Measurements from ENCODE around the gene PRSS2. TPM values are rescaled to one million over a fixed set of nuclear protein-coding genes. Genes with fewer than 3 reads are reported as not detected.

PRSS2 gene
- not detected for total RNA-seq

DNA sequence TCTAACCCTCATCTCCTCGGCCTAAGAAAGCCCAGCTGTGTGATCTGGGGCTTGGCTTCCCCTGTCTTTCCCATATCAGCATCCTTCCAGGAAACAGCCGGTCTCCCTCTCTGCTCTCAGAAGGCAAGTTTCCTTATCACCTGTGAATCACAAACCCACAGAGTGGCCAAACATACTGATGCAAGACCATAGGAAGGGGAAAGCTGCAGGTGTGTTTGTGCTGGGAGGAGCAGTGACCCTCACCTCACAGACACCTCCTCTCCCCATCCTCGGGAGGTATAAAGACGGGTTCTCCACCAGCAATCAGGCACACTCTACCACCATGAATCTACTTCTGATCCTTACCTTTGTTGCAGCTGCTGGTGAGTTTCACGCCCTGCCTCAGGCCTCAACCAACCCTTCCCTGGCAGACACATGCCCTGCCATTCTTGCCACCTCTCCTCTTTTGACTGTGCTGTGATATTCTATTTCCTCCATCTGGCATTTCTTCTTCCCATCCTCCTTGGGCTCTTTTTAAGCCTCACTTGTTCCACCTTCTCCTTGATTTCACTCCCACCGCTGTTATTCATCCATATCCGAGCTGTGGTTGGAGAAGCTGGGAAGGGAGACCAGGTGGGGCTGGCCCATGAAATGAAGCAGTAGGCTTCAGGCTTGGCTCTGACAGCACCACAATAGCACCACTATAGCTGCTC lies at the start of gene PRSS2:
PRSS2 (plus strand) TSS at position 310 of the 692 bp plus-strand sequence; CDS start at position 323, 13 bp downstream.
- no peak for TF ChIP-seq POLR2AphosphoS5 (IDR thresholded peaks at IDR 0.05; ENCODE audit: insufficient read depth in 1 of 2, low read depth in 1 of 2)
- TF ChIP-seq, protein P1, sequence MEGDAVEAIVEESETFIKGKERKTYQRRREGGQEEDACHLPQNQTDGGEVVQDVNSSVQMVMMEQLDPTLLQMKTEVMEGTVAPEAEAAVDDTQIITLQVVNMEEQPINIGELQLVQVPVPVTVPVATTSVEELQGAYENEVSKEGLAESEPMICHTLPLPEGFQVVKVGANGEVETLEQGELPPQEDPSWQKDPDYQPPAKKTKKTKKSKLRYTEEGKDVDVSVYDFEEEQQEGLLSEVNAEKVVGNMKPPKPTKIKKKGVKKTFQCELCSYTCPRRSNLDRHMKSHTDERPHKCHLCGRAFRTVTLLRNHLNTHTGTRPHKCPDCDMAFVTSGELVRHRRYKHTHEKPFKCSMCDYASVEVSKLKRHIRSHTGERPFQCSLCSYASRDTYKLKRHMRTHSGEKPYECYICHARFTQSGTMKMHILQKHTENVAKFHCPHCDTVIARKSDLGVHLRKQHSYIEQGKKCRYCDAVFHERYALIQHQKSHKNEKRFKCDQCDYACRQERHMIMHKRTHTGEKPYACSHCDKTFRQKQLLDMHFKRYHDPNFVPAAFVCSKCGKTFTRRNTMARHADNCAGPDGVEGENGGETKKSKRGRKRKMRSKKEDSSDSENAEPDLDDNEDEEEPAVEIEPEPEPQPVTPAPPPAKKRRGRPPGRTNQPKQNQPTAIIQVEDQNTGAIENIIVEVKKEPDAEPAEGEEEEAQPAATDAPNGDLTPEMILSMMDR (IDR thresholded peaks at IDR 0.05), result no peak
- no peak for TF ChIP-seq POLR2A (IDR thresholded peaks at IDR 0.05)
- intact Hi-C loops (cut with DNase I), result no loop called here

DNA sequence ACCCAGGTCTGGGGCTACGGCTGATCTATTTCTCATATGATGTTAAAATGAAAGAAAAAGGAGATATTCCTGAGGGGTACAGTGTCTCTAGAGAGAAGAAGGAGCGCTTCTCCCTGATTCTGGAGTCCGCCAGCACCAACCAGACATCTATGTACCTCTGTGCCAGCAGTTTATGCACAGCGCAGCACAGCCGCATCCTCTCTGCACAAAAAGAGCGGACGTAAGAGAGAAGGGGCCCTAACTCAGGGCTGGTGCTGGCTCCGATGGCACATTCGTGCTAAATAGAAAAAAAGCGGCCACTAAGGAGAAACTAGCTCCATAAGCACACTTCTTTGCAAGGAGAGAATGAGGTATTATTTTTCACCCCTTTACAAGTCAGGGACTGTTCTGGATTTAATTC lies 49.8 kb upstream of the PRSS2 start:
- Histone ChIP-seq H3K9me3 (no peaks in the 10 kb centered on the region), H3K36me3 (no peaks in the 10 kb centered on the region), H3K4me3 (no peak overlapping the region), H3K27me3 (no peaks in the 10 kb centered on the region), H3K27ac (no peak overlapping the region), H3K4me1 (no peaks in the 10 kb centered on the region)
- no peak for DNase-seq (ENCODE audit: extremely low spot score in 2 of 2)
- intact Hi-C loops (cut with DNase I), result no loop called here
- TF ChIP-seq, protein P1 (IDR thresholded peaks at IDR 0.05), result no peak
- no peak for TF ChIP-seq POLR2A (IDR thresholded peaks at IDR 0.05)
- no peak for TF ChIP-seq POLR2AphosphoS5 (IDR thresholded peaks at IDR 0.05; ENCODE audit: insufficient read depth in 1 of 2, low read depth in 1 of 2)

More for the DNA sequence above, at the start of gene PRSS2:
- no peak for DNase-seq (ENCODE audit: extremely low spot score in 2 of 2)
- Histone ChIP-seq H3K27me3 (no peaks in the 10 kb centered on the region), H3K4me3 (no peak within 1 kb of the TSS), H3K36me3 (no peaks in the 10 kb centered on the region), H3K27ac (no peak within 1 kb of the TSS), H3K4me1 (no peaks in the 10 kb centered on the region), H3K9me3 (no peaks in the 10 kb centered on the region)

DNA sequence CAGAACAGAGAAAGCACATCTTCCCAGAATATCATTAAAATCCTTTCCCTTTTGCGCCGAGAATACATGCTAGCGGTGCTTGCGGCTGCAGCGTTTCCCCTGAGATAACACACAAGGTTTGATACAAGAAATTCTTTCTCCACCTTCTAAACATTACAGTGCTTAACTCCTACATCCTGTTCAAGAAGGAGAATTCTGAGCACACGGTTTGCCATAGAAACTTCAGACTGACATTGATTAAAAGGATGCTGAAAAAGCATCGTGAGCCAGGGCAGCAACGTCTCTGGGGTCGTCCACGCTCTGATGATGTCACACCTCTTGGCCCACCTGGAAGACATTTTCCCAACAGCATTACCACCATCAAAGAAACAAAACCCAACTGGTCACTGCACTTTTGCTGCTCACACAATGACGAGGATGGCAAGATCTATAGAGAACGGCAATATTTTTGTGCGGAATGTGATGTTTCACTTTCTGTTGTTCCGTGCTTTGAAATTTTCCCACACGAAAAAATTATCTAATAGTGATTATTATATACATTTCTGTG lies 48.4 kb upstream of the PRSS2 start:
- intact Hi-C loops (cut with DNase I), result no loop called here
- no peak for DNase-seq (ENCODE audit: extremely low spot score in 2 of 2)
- no peak overlapping the region for H3K27ac ChIP-seq
- H3K27me3 ChIP-seq, result no peaks in the 10 kb centered on the region
- H3K4me1 ChIP-seq, result no peaks in the 10 kb centered on the region
- H3K4me3 ChIP-seq, result no peak overlapping the region
- H3K9me3 ChIP-seq, result no peaks in the 10 kb centered on the region
- TF ChIP-seq, protein P1 (IDR thresholded peaks at IDR 0.05), result no peak
- no peak for TF ChIP-seq POLR2AphosphoS5 (IDR thresholded peaks at IDR 0.05; ENCODE audit: insufficient read depth in 1 of 2, low read depth in 1 of 2)
- no peak for TF ChIP-seq POLR2A (IDR thresholded peaks at IDR 0.05)
- no peaks in the 10 kb centered on the region for H3K36me3 ChIP-seq

DNA sequence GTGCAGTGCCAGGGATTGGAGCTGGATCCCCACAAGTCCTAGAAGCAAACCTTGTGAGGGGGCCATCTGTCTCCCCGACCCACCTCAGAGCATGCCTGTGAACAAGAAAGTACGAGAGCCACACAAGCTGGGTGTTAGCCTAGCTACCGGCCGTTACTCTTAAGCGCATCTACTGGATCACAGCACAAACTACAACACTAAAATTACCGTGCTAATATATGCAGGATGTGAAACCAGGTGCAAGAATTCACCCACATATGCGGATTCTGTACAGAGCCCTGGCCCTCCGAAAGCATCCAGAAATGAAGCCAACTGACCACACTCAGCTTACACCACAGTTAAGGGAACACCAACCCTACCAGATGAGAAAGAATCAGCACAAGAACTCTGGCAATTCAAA lies 37.5 kb upstream of the PRSS2 start:
- intact Hi-C loops (cut with DNase I), result no loop called here
- Histone ChIP-seq H3K4me1 (no peaks in the 10 kb centered on the region), H3K36me3 (no peaks in the 10 kb centered on the region), H3K27ac (no peak overlapping the region), H3K9me3 (no peaks in the 10 kb centered on the region), H3K27me3 (no peaks in the 10 kb centered on the region), H3K4me3 (no peak overlapping the region)
- no peak for DNase-seq (ENCODE audit: extremely low spot score in 2 of 2)
- TF ChIP-seq, protein P1 (IDR thresholded peaks at IDR 0.05), result no peak
- no peak for TF ChIP-seq POLR2AphosphoS5 (IDR thresholded peaks at IDR 0.05; ENCODE audit: insufficient read depth in 1 of 2, low read depth in 1 of 2)
- no peak for TF ChIP-seq POLR2A (IDR thresholded peaks at IDR 0.05)

DNA sequence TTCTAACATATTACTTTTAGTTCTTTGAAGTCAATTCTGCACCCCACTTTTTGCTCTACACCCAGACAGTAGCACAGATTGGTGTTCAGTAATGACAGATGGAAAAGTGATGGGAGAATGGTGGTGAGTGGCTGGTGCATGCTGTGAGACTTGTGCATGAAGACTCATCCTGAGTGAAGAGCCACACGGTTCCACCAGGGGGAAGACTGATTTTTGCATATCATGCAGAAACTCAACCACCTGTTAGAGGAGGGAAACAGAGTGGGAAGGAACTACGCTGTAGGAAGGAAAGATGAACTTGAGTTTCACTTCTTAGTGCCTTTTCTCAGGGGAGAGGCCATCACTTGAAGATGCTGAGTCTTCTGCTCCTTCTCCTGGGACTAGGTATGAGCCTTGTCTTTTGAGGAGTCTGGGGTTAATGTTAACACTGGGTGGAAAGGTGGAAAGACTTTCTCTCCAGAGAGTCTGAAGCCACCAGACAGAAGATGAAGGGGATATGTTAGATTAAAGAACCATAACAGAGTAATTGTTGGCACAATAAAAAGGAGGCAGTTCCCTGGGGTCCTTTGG lies 30.8 kb upstream of the PRSS2 start:
- Histone ChIP-seq H3K9me3 (no peaks in the 10 kb centered on the region), H3K27ac (no peak overlapping the region), H3K36me3 (no peaks in the 10 kb centered on the region), H3K4me3 (no peak overlapping the region), H3K27me3 (no peaks in the 10 kb centered on the region), H3K4me1 (no peaks in the 10 kb centered on the region)
- TF ChIP-seq, protein P1 (IDR thresholded peaks at IDR 0.05), result no peak
- TF ChIP-seq POLR2A (IDR thresholded peaks at IDR 0.05) (no peak), POLR2AphosphoS5 (IDR thresholded peaks at IDR 0.05; ENCODE audit: insufficient read depth in 1 of 2, low read depth in 1 of 2) (no peak)
- DNase-seq (ENCODE audit: extremely low spot score in 2 of 2), result no peak
- intact Hi-C loops (cut with DNase I), result no loop called here

All from vagina (tissue), 2 donors.